ENCODE measurements around the gene ACADS.

ACADS gene

DNA sequence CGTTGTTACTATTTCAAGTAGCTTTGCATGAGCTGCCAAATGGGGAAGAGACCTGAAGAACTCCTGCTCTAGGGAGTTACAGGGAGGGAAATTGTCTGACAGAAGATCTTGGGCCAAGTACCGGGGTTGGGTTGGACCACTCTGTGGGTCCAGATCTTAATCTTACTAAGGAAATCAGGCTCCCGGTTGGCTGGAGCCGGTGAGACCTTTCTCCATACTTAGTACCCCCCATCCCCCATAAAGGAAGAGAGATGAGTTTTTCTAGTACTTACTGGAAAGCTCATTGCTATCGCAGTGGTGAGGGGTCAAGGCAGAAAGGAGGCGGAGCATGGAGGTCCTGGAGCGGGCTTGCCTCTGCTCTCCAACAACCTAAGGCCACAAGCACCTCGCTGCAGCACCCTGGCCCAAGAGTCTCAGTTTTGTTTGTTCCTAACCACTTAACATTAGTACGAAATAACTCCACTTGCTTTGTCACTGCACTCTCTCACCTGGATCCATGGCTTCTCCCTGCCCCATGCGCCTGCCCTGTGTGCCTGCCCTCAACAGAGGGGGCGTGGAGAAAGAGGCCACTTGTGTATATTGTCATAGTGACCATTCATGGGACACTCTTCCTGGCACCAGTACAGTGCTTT lies 22.2 kb upstream of the ACADS start:
- Histone ChIP-seq H3K4me1 (ENCODE audit: insufficient read depth, low read length, severe bottlenecking) (no peaks in the 10 kb centered on the region), H3K36me3 (ENCODE audit: insufficient read depth, low read length) (peaks cover 49% of the 10 kb centered on the region), H3K4me3 (ENCODE audit: low read depth, low read length, poor library complexity, severe bottlenecking) (no peak overlapping the region), H3K27me3 (ENCODE audit: insufficient read depth, low read length) (no peaks in the 10 kb centered on the region), H3K9me2 (ENCODE audit: low read depth, low read length) (no peaks in the 10 kb centered on the region), H3K9ac (ENCODE audit: low read length) (no peak overlapping the region), H4K20me1 (ENCODE audit: insufficient read depth, low read length) (no peaks in the 10 kb centered on the region), H3F3A (ENCODE audit: insufficient read depth, low read length) (no peaks in the 10 kb centered on the region; the same call in 1 of the 2 replicates), H3K4me2 (ENCODE audit: low read length) (no peak overlapping the region), H2AFZ (ENCODE audit: low read length) (no peak overlapping the region), H3K9me3 (ENCODE audit: low read length) (no peaks in the 10 kb centered on the region), H3K27ac (ENCODE audit: low read depth, low read length, poor library complexity, severe bottlenecking) (no peak overlapping the region), H3K79me2 (ENCODE audit: insufficient read depth, low read length) (no peaks in the 10 kb centered on the region)
- TF ChIP-seq EZH2 (IDR thresholded peaks at IDR 0.05; ENCODE audit: borderline replicate concordance, low read length) (no peak), CTCF (IDR thresholded peaks at IDR 0.05; ENCODE audit: low read length) (no peak)

- Histone ChIP-seq H3K4me1 (ENCODE audit: insufficient read depth, low read length, severe bottlenecking) (peaks cover 7% of the 10 kb centered on the region), H3F3A (ENCODE audit: insufficient read depth, low read length) (no peaks in the 10 kb centered on the region; the same call in 1 of the 2 replicates), H2AFZ (ENCODE audit: low read length) (no peak overlapping the region), H3K79me2 (ENCODE audit: insufficient read depth, low read length) (no peaks in the 10 kb centered on the region), H3K9ac (ENCODE audit: low read length) (no peak overlapping the region), H3K4me3 (ENCODE audit: low read depth, low read length, poor library complexity, severe bottlenecking) (no peak overlapping the region), H3K36me3 (ENCODE audit: insufficient read depth, low read length) (peaks cover 27% of the 10 kb centered on the region), H3K4me2 (ENCODE audit: low read length) (no peak overlapping the region), H4K20me1 (ENCODE audit: insufficient read depth, low read length) (no peaks in the 10 kb centered on the region), H3K9me3 (ENCODE audit: low read length) (no peaks in the 10 kb centered on the region), H3K27ac (ENCODE audit: low read depth, low read length, poor library complexity, severe bottlenecking) (no peak overlapping the region), H3K27me3 (ENCODE audit: insufficient read depth, low read length) (no peaks in the 10 kb centered on the region), H3K9me2 (ENCODE audit: low read depth, low read length) (no peaks in the 10 kb centered on the region)
- TF ChIP-seq CTCF (IDR thresholded peaks at IDR 0.05; ENCODE audit: low read length) (no peak), EZH2 (IDR thresholded peaks at IDR 0.05; ENCODE audit: borderline replicate concordance, low read length) (no peak)
These were observed 20.0 kb upstream of the ACADS start for GRCh38 chr12:120705618-120706017.

DNA sequence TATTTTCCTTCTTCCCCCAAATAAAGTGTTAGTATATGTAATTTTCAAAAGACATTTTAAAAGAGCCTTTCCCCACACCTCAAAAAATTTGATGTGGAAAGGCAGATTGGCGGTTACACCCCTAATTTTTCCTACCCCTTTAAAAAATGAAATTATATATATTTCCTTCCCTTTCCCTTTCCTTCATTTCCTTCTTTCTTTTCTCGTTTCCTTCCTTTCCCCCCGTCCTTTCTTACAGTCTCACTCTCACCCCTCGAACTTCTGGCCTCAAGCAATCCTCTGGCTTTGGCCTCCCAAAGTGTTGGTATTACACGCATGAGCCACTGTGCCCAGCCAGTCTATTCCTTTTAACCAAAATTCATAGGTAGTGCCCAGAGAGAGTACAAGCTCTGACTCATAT lies 19.6 kb upstream of the ACADS start:
- Histone ChIP-seq H2AFZ (ENCODE audit: low read length) (no peak overlapping the region), H3K4me3 (ENCODE audit: low read depth, low read length, poor library complexity, severe bottlenecking) (no peak overlapping the region), H3K79me2 (ENCODE audit: insufficient read depth, low read length) (no peaks in the 10 kb centered on the region), H3K4me2 (ENCODE audit: low read length) (no peak overlapping the region), H3K4me1 (ENCODE audit: insufficient read depth, low read length, severe bottlenecking) (peaks cover 8% of the 10 kb centered on the region), H3K27me3 (ENCODE audit: insufficient read depth, low read length) (no peaks in the 10 kb centered on the region), H4K20me1 (ENCODE audit: insufficient read depth, low read length) (no peaks in the 10 kb centered on the region), H3K9me2 (ENCODE audit: low read depth, low read length) (no peaks in the 10 kb centered on the region), H3K9me3 (ENCODE audit: low read length) (no peaks in the 10 kb centered on the region), H3F3A (ENCODE audit: insufficient read depth, low read length) (no peaks in the 10 kb centered on the region; the same call in 1 of the 2 replicates), H3K36me3 (ENCODE audit: insufficient read depth, low read length) (peaks cover 23% of the 10 kb centered on the region), H3K9ac (ENCODE audit: low read length) (no peak overlapping the region), H3K27ac (ENCODE audit: low read depth, low read length, poor library complexity, severe bottlenecking) (no peak overlapping the region)
- TF ChIP-seq CTCF (IDR thresholded peaks at IDR 0.05; ENCODE audit: low read length) (no peak), EZH2 (IDR thresholded peaks at IDR 0.05; ENCODE audit: borderline replicate concordance, low read length) (no peak)
